Sigmoid colon (tissue), 7 donors: ENCODE measurements around the gene COL4A1. TPM values are rescaled to one million over a fixed set of nuclear protein-coding genes. Genes with fewer than 3 reads are reported as not detected.

ENCODE experiments used
- DNase-seq: peaks from one replicate; pipeline ENCODE4 v3.0.0-alpha.2; 2019
- H3K27ac ChIP-seq, 4 donors: fragments of 200-600 bp; sonication (generic); one replicate each; pipeline ENCODE4 v1.5.1; 2016 to 2019; ENCODE audit warnings: mild to moderate bottlenecking in 1 of 4
- H3K27me3 ChIP-seq, 3 donors: fragments of 200-600 bp; sonication (generic); one replicate each; pipeline ENCODE4 v1.5.1; 2019; ENCODE audit warnings: mild to moderate bottlenecking in 1 of 3
- H3K36me3 ChIP-seq, 4 donors: fragments of 200-600 bp; sonication (generic); one replicate each; pipeline ENCODE4 v1.5.1; 2016 to 2019
- H3K4me1 ChIP-seq, 4 donors: fragments of 200-600 bp; sonication (generic); one replicate each; pipeline ENCODE4 v1.5.1; 2017 to 2019
- H3K4me3 ChIP-seq, 4 donors: fragments of 200-600 bp; sonication (generic); one replicate each; pipeline ENCODE4 v1.5.1; 2017 to 2019; ENCODE audit warnings: mild to moderate bottlenecking in 2 of 4, moderate library complexity in 1 of 4
- H3K9me3 ChIP-seq, 4 donors: fragments of 200-600 bp in 3 of 4; sonication (generic) in 3 of 4; one replicate each; pipeline versions ENCODE4 v1.5.1 to v1.6.1; 2013 to 2019
- CTCF ChIP-seq, 4 experiments: fragments of 450-650 bp in 3 of 4; fragments of 200-600 bp in 1 of 4; IDR thresholded peaks; one replicate each; pipeline ENCODE4 v1.5.1; 2016 to 2019; ENCODE audit warnings: antibody characterized with exemption in 4 of 4, mild to moderate bottlenecking in 3 of 4, moderate library complexity in 2 of 4
- EP300 ChIP-seq, 4 donors: sonication (generic); formaldehyde crosslinking; IDR thresholded peaks; one replicate each; pipeline ENCODE4 v1.6.1; 2017; ENCODE audit warnings: antibody characterized with exemption in 4 of 4
- POLR2A ChIP-seq, 2 donors: fragments of 450-650 bp; IDR thresholded peaks; one replicate each; pipeline ENCODE4 v1.6.1; 2016; ENCODE audit warnings: antibody characterized with exemption in 2 of 2, mild to moderate bottlenecking in 2 of 2, moderate library complexity in 2 of 2
- POLR2AphosphoS5 ChIP-seq, 4 donors: sonication (generic); formaldehyde crosslinking; IDR thresholded peaks; one replicate each; pipeline ENCODE4 v1.6.1; 2017; ENCODE audit warnings: antibody characterized with exemption in 4 of 4
- WGBS, 2 donors: extraction: QIAGEN DNeasy Blood & Tissue Kit; methylation state at CpG; one replicate each; pipeline ENCODE4 v1.1.7; 2013; 5-methylcytosine and 5-hydroxymethylcytosine counted together
- intact Hi-C: fragments of 100-400 bp; cut with DNase I; formaldehyde crosslinking; loops from one replicate; pipeline ENCODE4 v1.15.1; 2023
- polyA plus RNA-seq, 3 donors: library from polyadenylated mRNA; stranded (reverse); fragments of 200-250 nt; gene quantifications; one replicate each; pipeline ENCODE4 v1.2.3, GENCODE V29; 2013
- total RNA-seq, 4 donors: library from RNA; depleted of rRNA; stranded (reverse); fragments of >200 nt; gene quantifications; one replicate each; pipeline ENCODE4 v1.1.0, GENCODE V29; 2016
- donor health status: healthy with polysubstance abuse.
- donor health status: Bipolar disorder and iron deficiency.
- donor health status: healthy.

Gene COL4A1
- total and polyA plus RNA-seq, 7 donors, result 9.2 to 598 (median 235) TPM

GRCh38 chr13:110254751-110255553, 52.0 kb downstream of the COL4A1 start:
- intact Hi-C loops, result no loop called here
- DNase-seq, result no peak
- Histone ChIP-seq H3K36me3 (no peaks in the 10 kb centered on the region), H3K9me3 (no peaks in the 10 kb centered on the region), H3K4me1 (peaks cover 0 to 76% (median 61%) of the 10 kb centered on the region in 4 donors), H3K4me3 (no peak overlapping the region), H3K27me3 (no peaks in the 10 kb centered on the region), H3K27ac (peak overlapping the region; percentile 78 to 88 (median 84))
- WGBS, 2 donors, result 73 to 79% methylated on average over 9 of the region's 9 CpGs
- TF ChIP-seq POLR2AphosphoS5 (IDR thresholded peaks at IDR 0.05), result peak in 1 of 4 donors; percentile 7
- TF ChIP-seq POLR2A (IDR thresholded peaks at IDR 0.05), result no peak
- no peak for TF ChIP-seq CTCF (IDR thresholded peaks at IDR 0.05)
- no peak for TF ChIP-seq EP300 (IDR thresholded peaks at IDR 0.05)

- no peaks in the 10 kb centered on the region for H3K27me3 ChIP-seq
- no peaks in the 10 kb centered on the region for H3K9me3 ChIP-seq
- 78 to 84% methylated on average over 7 of the region's 7 CpGs for WGBS, 2 donors
- no peak for TF ChIP-seq CTCF (IDR thresholded peaks at IDR 0.05)
- TF ChIP-seq POLR2AphosphoS5 (IDR thresholded peaks at IDR 0.05), result peak in 2 of 4 donors; percentile 12 to 38
- DNase-seq, result no peak
- H3K36me3 ChIP-seq, result peaks cover 0 to 1% (median 0%) of the 10 kb centered on the region in 4 donors
- H3K4me3 ChIP-seq, result no peak overlapping the region
- peak overlapping the region; percentile 78 to 88 (median 84) for H3K27ac ChIP-seq
- intact Hi-C loops, result no loop called here
- peaks cover 0 to 75% (median 63%) of the 10 kb centered on the region in 4 donors for H3K4me1 ChIP-seq
Measured at GRCh38 chr13:110254151-110254679, 52.7 kb downstream of the COL4A1 start.

DNA sequence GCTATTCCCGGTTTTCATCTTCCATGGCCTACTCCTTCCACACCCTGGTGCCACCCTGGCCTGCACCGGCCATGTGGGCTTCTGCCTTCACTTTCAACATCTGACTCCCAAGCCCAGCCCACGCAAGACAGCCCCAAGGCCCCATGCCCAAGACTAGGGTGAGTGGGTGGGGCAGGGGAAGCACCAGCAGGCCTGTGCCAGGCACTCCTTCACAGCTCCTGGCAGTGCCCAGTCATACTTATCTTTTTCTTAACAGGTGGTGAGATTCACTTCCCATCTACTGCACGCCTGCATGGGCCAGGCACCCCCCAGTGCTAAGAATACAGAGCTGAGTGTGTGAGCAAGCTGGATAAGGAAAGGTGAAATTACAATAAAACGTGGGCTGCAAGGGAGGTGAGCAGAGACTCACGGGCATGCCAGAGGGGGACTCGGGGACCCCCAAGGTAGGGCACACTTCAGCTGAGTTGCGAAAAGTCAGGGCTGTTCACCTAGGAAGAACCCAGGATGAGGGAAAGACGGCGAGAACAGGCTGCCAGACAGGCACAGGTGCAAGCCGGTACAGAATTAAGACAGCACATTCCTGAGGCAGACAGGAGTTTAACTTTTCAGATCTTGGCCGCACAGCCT, 55.7 kb downstream of the COL4A1 start:
- H3K4me3 ChIP-seq, result no peak overlapping the region
- intact Hi-C loops, result loop anchor here (2.0 kb wide), 1 partner anchor 49 kb away; no protein-coding TSS in a partner anchor
- H3K27me3 ChIP-seq, result no peaks in the 10 kb centered on the region
- H3K4me1 ChIP-seq, result peaks cover 0 to 78% (median 69%) of the 10 kb centered on the region in 4 donors
- H3K9me3 ChIP-seq, result no peaks in the 10 kb centered on the region
- peak; percentile 66 for DNase-seq
- peaks cover 0 to 9% (median 0%) of the 10 kb centered on the region in 4 donors for H3K36me3 ChIP-seq
- H3K27ac ChIP-seq, result peak overlapping the region; percentile 80 to 97 (median 86)
- 87 to 89% methylated on average over 12 of the region's 12 CpGs for WGBS, 2 donors
- TF ChIP-seq CTCF (IDR thresholded peaks at IDR 0.05) (no peak), POLR2AphosphoS5 (IDR thresholded peaks at IDR 0.05) (no peak)

GRCh38 chr13:110250258-110250891, 56.6 kb downstream of the COL4A1 start:
- peak overlapping the region; percentile 80 to 97 (median 86) for H3K27ac ChIP-seq
- peaks cover 0 to 82% (median 70%) of the 10 kb centered on the region in 4 donors for H3K4me1 ChIP-seq
- intact Hi-C loops, result loop anchor here (2.0 kb wide), 1 partner anchor 50 kb away; no protein-coding TSS in a partner anchor
- H3K4me3 ChIP-seq, result no peak overlapping the region
- no peak for TF ChIP-seq CTCF (IDR thresholded peaks at IDR 0.05)
- no peak for TF ChIP-seq POLR2A (IDR thresholded peaks at IDR 0.05)
- TF ChIP-seq EP300 (IDR thresholded peaks at IDR 0.05), result peak in 1 of 4 donors; percentile 42
- TF ChIP-seq POLR2AphosphoS5 (IDR thresholded peaks at IDR 0.05), result peak; percentile 33 to 65 (median 49)
- H3K9me3 ChIP-seq, result no peaks in the 10 kb centered on the region
- peak; percentile 84 for DNase-seq
- WGBS, 2 donors, result 68 to 72% methylated on average over 10 of the region's 10 CpGs
- H3K36me3 ChIP-seq, result peaks cover 0 to 9% (median 0%) of the 10 kb centered on the region in 4 donors
- H3K27me3 ChIP-seq, result no peaks in the 10 kb centered on the region
